Activated B cell treated with CpG ODN at 0.5 μM for 24 hours (primary cell): Measurements from ENCODE around the gene ANKRD10. TPM values are rescaled to one million over a fixed set of nuclear protein-coding genes. Genes with fewer than 3 reads are reported as not detected.
A peak's percentile ranks its signal among the peaks of the same experiment; 100 is the strongest.

Source experiments
- ATAC-seq: fragments of 200-7000 bp; cut with Tn5 transposase; one replicate; pipeline ENCODE4 v1.10.0; 2021; ENCODE audit warnings: low read depth, mild to moderate bottlenecking, moderate library complexity
- CTCF ChIA-PET: fragments of 350-600 bp; sonication (Branson Sonifier 250); formaldehyde crosslinking; loops from one replicate; lab custom pipeline; 2021; ENCODE audit warnings: antibody characterized with exemption; lab: Charles Lee
- POLR2A ChIA-PET: fragments of 350-600 bp; sonication (Branson Sonifier 250); formaldehyde crosslinking; loops from one replicate; lab custom pipeline; 2021; ENCODE audit warnings: antibody characterized with exemption; lab: Charles Lee
- DNase-seq: peaks from one replicate; pipeline ENCODE4 v3.0.0; 2022
- H3K27ac Mint-ChIP-seq: one replicate; pipeline ENCODE4 v1.8.0; 2020; ENCODE audit warnings: mixed read lengths
- H3K27me3 Mint-ChIP-seq: one replicate; pipeline ENCODE4 v1.8.0; 2021; ENCODE audit warnings: mixed read lengths
- H3K36me3 Mint-ChIP-seq: one replicate; pipeline ENCODE4 v1.8.0; 2021; ENCODE audit warnings: low read depth, mixed read lengths
- H3K4me1 Mint-ChIP-seq: one replicate; pipeline ENCODE4 v1.8.0; 2021; ENCODE audit warnings: mixed read lengths
- H3K4me3 Mint-ChIP-seq: one replicate; pipeline ENCODE4 v1.8.0; 2020; ENCODE audit warnings: mild to moderate bottlenecking, mixed read lengths
- H3K9me3 Mint-ChIP-seq: one replicate; pipeline ENCODE4 v1.8.0; 2020; ENCODE audit warnings: mixed read lengths
- CTCF ChIP-seq: fragments of 200-600 bp; IDR thresholded peaks from one replicate; pipeline ENCODE4 v1.8.0; 2022; ENCODE audit warnings: antibody characterized with exemption, mild to moderate bottlenecking
- intact Hi-C: fragments of 100-400 bp; cut with micrococcal nuclease; formaldehyde crosslinking; loops from one replicate; pipeline ENCODE4 v1.15.1; 2024
- total RNA-seq: library from RNA; stranded (reverse); gene quantifications from 2 replicates; pipeline ENCODE4 v1.2.3, GENCODE V29; 2022

The ANKRD10 gene
- total RNA-seq, 1 donor from 2014 or later, result 256 TPM

- no peak for ATAC-seq
- H3K4me3 Mint-ChIP-seq, result peak overlapping the region; percentile 60
- H3K9me3 Mint-ChIP-seq, result no peaks in the 10 kb centered on the region
- ChIA-PET POLR2A (interaction anchor here (0.5 to 1.3 kb wide), 4 partner anchors 22 to 244 kb away, joined by 3 to 5 read pairs (median 4); no protein-coding TSS in a partner anchor), CTCF (no interaction called here)
- no peak for TF ChIP-seq CTCF
- peaks cover 44% of the 10 kb centered on the region for H3K4me1 Mint-ChIP-seq
- H3K36me3 Mint-ChIP-seq, result no peaks in the 10 kb centered on the region
- no peak for DNase-seq
- H3K27me3 Mint-ChIP-seq, result peaks cover 3% of the 10 kb centered on the region
- intact Hi-C loops, result loop anchor here (1.0 kb wide), 1 partner anchor 22 kb away; no protein-coding TSS in a partner anchor
- peak overlapping the region; percentile 92 for H3K27ac Mint-ChIP-seq
These were observed 5.2 kb upstream of the ANKRD10 start for GRCh38 chr13:110920038-110920437.

- ChIA-PET POLR2A (no interaction called here), CTCF (no interaction called here)
- peak overlapping the region; percentile 88 for H3K27ac Mint-ChIP-seq
- peaks cover 2% of the 10 kb centered on the region for H3K27me3 Mint-ChIP-seq
- DNase-seq (no peak), ATAC-seq (no peak)
- no peak for TF ChIP-seq CTCF
- H3K4me3 Mint-ChIP-seq, result peak overlapping the region; percentile 89
- peaks cover 60% of the 10 kb centered on the region for H3K4me1 Mint-ChIP-seq
- H3K9me3 Mint-ChIP-seq, result no peaks in the 10 kb centered on the region
- H3K36me3 Mint-ChIP-seq, result peaks cover 5% of the 10 kb centered on the region
- intact Hi-C loops, result loop anchor here (5.0 kb wide), 2 partner anchors 286 to 1129 kb away; partner anchors contain the start of gene IRS2
These were observed 1.7 kb upstream of the ANKRD10 start for GRCh38 chr13:110916301-110917142.

GRCh38 chr13:110915874-110916206 is 971 bp upstream of the ANKRD10 start:
- Mint-ChIP-seq H3K36me3 (peaks cover 6% of the 10 kb centered on the region), H3K27ac (peak overlapping the region; percentile 88), H3K4me1 (peaks cover 58% of the 10 kb centered on the region), H3K9me3 (no peaks in the 10 kb centered on the region), H3K4me3 (peak overlapping the region; percentile 89), H3K27me3 (no peaks in the 10 kb centered on the region)
- intact Hi-C loops, result loop anchor here (1.0 to 5.0 kb wide), 16 partner anchors 26 to 1129 kb away; partner anchors contain the start of genes ING1, IRS2 and NAXD
- no peak for TF ChIP-seq CTCF
- CTCF ChIA-PET, result interaction anchor here (0.6 to 1.4 kb wide), 7 partner anchors 9 to 298 kb away, joined by 3 to 14 read pairs (median 5); no protein-coding TSS in a partner anchor
- POLR2A ChIA-PET, result interaction anchor here (0.8 to 3.7 kb wide), 12 partner anchors 8 to 306 kb away, joined by 3 to 37 read pairs (median 6); partner anchors contain the start of gene ING1
- ATAC-seq (no peak), DNase-seq (no peak)

GRCh38 chr13:110914331-110915056 is 375 bp downstream of the ANKRD10 start:
- ATAC-seq (peak; percentile 13), DNase-seq (peak; percentile 79)
- Mint-ChIP-seq H3K9me3 (no peaks in the 10 kb centered on the region), H3K4me1 (peaks cover 59% of the 10 kb centered on the region), H3K27me3 (no peaks in the 10 kb centered on the region), H3K4me3 (peak overlapping the region; percentile 89), H3K36me3 (peaks cover 20% of the 10 kb centered on the region), H3K27ac (peak overlapping the region; percentile 91)
- ChIA-PET CTCF (interaction anchor here (0.9 to 1.5 kb wide), 9 partner anchors 10 to 300 kb away, joined by 3 to 14 read pairs (median 4); no protein-coding TSS in a partner anchor), POLR2A (interaction anchor here (0.5 to 3.7 kb wide), 31 partner anchors 9 to 1986 kb away, joined by 3 to 37 read pairs (median 5); partner anchors contain the start of genes CARS2, ING1 and RAB20)
- TF ChIP-seq CTCF, result no peak
- intact Hi-C loops, result loop anchor here (1.0 to 5.0 kb wide), 16 partner anchors 28 to 1127 kb away; partner anchors contain the start of genes ING1, IRS2 and NAXD
